ENCODE measurements around the gene MIF4GD.
"Not testable (repeated sequence)": the region's sequence is repeated elsewhere in the genome, so short reads cannot be mapped to it uniquely, and the experiment has no call there.

Gene MIF4GD

GRCh38 chr17:75288359-75288758 is 17.3 kb upstream of the MIF4GD start:
- DNase-seq (ENCODE audit: low spot score), result no peak

- no peak for DNase-seq (ENCODE audit: low spot score)
Measured at GRCh38 chr17:75287221-75287620, 16.2 kb upstream of the MIF4GD start.

- DNase-seq (ENCODE audit: low spot score), result no peak
Measured at GRCh38 chr17:75285123-75285522, 14.1 kb upstream of the MIF4GD start.

GRCh38 chr17:75280189-75280588 is 9.2 kb upstream of the MIF4GD start:
- DNase-seq (ENCODE audit: low spot score), result not testable (repeated sequence)

- DNase-seq (ENCODE audit: low spot score), result no peak
Measured at GRCh38 chr17:75277664-75278071, 6.6 kb upstream of the MIF4GD start.

- no peak for DNase-seq (ENCODE audit: low spot score)
Measured at GRCh38 chr17:75273977-75274708, 3.1 kb upstream of the MIF4GD start.

GRCh38 chr17:75272848-75273184 is 1.8 kb upstream of the MIF4GD start:
- DNase-seq (ENCODE audit: low spot score), result no peak

GRCh38 chr17:75271955-75272847 is 1.2 kb upstream of the MIF4GD start:
- DNase-seq (ENCODE audit: low spot score), result peak; percentile 47

GRCh38 chr17:75271233-75271954 is 363 bp upstream of the MIF4GD start:
- peak; percentile 78 for DNase-seq (ENCODE audit: low spot score)

GRCh38 chr17:75270218-75270965 is 639 bp downstream of the MIF4GD start:
- peak; percentile 61 for DNase-seq (ENCODE audit: low spot score)

GRCh38 chr17:75269844-75270217 is 1.2 kb downstream of the MIF4GD start:
- DNase-seq (ENCODE audit: low spot score), result no peak

- DNase-seq (ENCODE audit: low spot score), result no peak
Measured at GRCh38 chr17:75267411-75268232, 3.4 kb downstream of the MIF4GD start.

- DNase-seq (ENCODE audit: low spot score), result no peak
Measured at GRCh38 chr17:75267153-75267410, 3.9 kb downstream of the MIF4GD start.

- DNase-seq (ENCODE audit: low spot score), result peak; percentile 72
Measured at GRCh38 chr17:75266316-75267152, 4.5 kb downstream of the MIF4GD start.

GRCh38 chr17:75265614-75266315 is 5.3 kb downstream of the MIF4GD start:
- no peak for DNase-seq (ENCODE audit: low spot score)

GRCh38 chr17:75263055-75263454 is 8.0 kb downstream of the MIF4GD start:
- no peak for DNase-seq (ENCODE audit: low spot score)

GRCh38 chr17:75262112-75262606 is 8.9 kb downstream of the MIF4GD start:
- no peak for DNase-seq (ENCODE audit: low spot score)

GRCh38 chr17:75261336-75262111 is 9.5 kb downstream of the MIF4GD start, which contains the start of the genes GGA3 and MRPS7:
GGA3 (minus strand) TSS chr17:75261606; CDS start chr17:75261587, 19 bp downstream.
MRPS7 (plus strand) TSS chr17:75261879; CDS start chr17:75261901, 22 bp downstream.
- peak; percentile 95 for DNase-seq (ENCODE audit: low spot score)
